Measurements from ENCODE around the gene UBE2Z. TPM values are rescaled to one million over a fixed set of nuclear protein-coding genes. Genes with fewer than 3 reads are reported as not detected.

UBE2Z gene
- total and polyA plus RNA-seq, 7 donors, result 45.6 to 56.5 (median 51.1) TPM

GRCh38 chr17:48873696-48874443 lies 34.3 kb upstream of the UBE2Z start:
- DNase-seq, result no peak
- no peaks in the 10 kb centered on the region for H3K4me1 ChIP-seq
- intact Hi-C loops (cut with DNase I), result no loop called here
- H3K9me3 ChIP-seq, result no peaks in the 10 kb centered on the region
- peak overlapping the region in 3 of 4 donors; percentile 2 to 56 (median 23) for H3K27ac ChIP-seq
- WGBS, 2 donors, result 20 to 58% methylated on average over 5 of the region's 5 CpGs
- no peaks in the 10 kb centered on the region for H3K36me3 ChIP-seq
- no peak for TF ChIP-seq POLR2AphosphoS5 (IDR thresholded peaks at IDR 0.05)
- H3K4me3 ChIP-seq, result no peak overlapping the region
- no peaks in the 10 kb centered on the region for H3K27me3 ChIP-seq

- Histone ChIP-seq H3K9me3 (no peaks in the 10 kb centered on the region), H3K36me3 (no peaks in the 10 kb centered on the region), H3K27ac (no peak overlapping the region), H3K27me3 (no peaks in the 10 kb centered on the region), H3K4me1 (no peaks in the 10 kb centered on the region), H3K4me3 (no peak overlapping the region)
- WGBS, 2 donors, result 19 to 23% methylated on average over 12 of the region's 12 CpGs
- DNase-seq, result no peak
- TF ChIP-seq CTCF (IDR thresholded peaks at IDR 0.05) (peak; percentile 74 to 98 (median 92)), POLR2A (IDR thresholded peaks at IDR 0.05) (no peak)
- intact Hi-C loops (cut with DNase I), result loop anchor here (2.0 kb wide), 4 partner anchors 64 to 200 kb away; no protein-coding TSS in a partner anchor
Observed at GRCh38 chr17:48878920-48879898, 29.0 kb upstream of the UBE2Z start.

- Histone ChIP-seq H3K36me3 (no peaks in the 10 kb centered on the region), H3K27ac (no peak overlapping the region), H3K4me3 (no peak overlapping the region), H3K9me3 (no peaks in the 10 kb centered on the region), H3K27me3 (no peaks in the 10 kb centered on the region), H3K4me1 (peaks cover 0 to 8% (median 4%) of the 10 kb centered on the region in 4 donors)
- DNase-seq, result no peak
- TF ChIP-seq POLR2AphosphoS5 (IDR thresholded peaks at IDR 0.05) (no peak), EP300 (IDR thresholded peaks at IDR 0.05) (no peak), CTCF (IDR thresholded peaks at IDR 0.05) (no peak), POLR2A (IDR thresholded peaks at IDR 0.05) (no peak)
- WGBS, 2 donors, result 85 to 95% methylated on average over 2 of the region's 2 CpGs
- intact Hi-C loops (cut with DNase I), result no loop called here
Observed at GRCh38 chr17:48882272-48882671, 25.9 kb upstream of the UBE2Z start.

GRCh38 chr17:48883171-48883570 lies 25.0 kb upstream of the UBE2Z start:
- peaks cover 0 to 8% (median 4%) of the 10 kb centered on the region in 4 donors for H3K4me1 ChIP-seq
- no peaks in the 10 kb centered on the region for H3K36me3 ChIP-seq
- H3K4me3 ChIP-seq, result no peak overlapping the region
- 78 to 89% methylated on average over 10 of the region's 10 CpGs for WGBS, 2 donors
- H3K27ac ChIP-seq, result no peak overlapping the region
- TF ChIP-seq CTCF (IDR thresholded peaks at IDR 0.05), result no peak
- TF ChIP-seq EP300 (IDR thresholded peaks at IDR 0.05), result no peak
- TF ChIP-seq POLR2A (IDR thresholded peaks at IDR 0.05), result no peak
- no peak for TF ChIP-seq POLR2AphosphoS5 (IDR thresholded peaks at IDR 0.05)
- no peak for DNase-seq
- no peaks in the 10 kb centered on the region for H3K9me3 ChIP-seq
- intact Hi-C loops (cut with DNase I), result no loop called here
- no peaks in the 10 kb centered on the region for H3K27me3 ChIP-seq

GRCh38 chr17:48890086-48890485 lies 18.1 kb upstream of the UBE2Z start:
- TF ChIP-seq CTCF (IDR thresholded peaks at IDR 0.05), result no peak
- no peak for TF ChIP-seq POLR2A (IDR thresholded peaks at IDR 0.05)
- TF ChIP-seq EP300 (IDR thresholded peaks at IDR 0.05), result no peak
- TF ChIP-seq POLR2AphosphoS5 (IDR thresholded peaks at IDR 0.05), result no peak
- intact Hi-C loops (cut with DNase I), result no loop called here
- Histone ChIP-seq H3K27me3 (no peaks in the 10 kb centered on the region), H3K27ac (no peak overlapping the region), H3K4me3 (no peak overlapping the region), H3K9me3 (no peaks in the 10 kb centered on the region), H3K4me1 (peaks cover 0 to 21% (median 18%) of the 10 kb centered on the region in 4 donors), H3K36me3 (peaks cover 0 to 8% (median under 1%) of the 10 kb centered on the region in 4 donors)
- no peak for DNase-seq
- 98 to 99% methylated on average over 2 of the region's 2 CpGs for WGBS, 2 donors
